ENCODE results near the gene TAF3.
A peak's percentile ranks its signal among the peaks of the same experiment; 100 is the strongest.

The TAF3 gene

GRCh38 chr10:7787150-7787856 is 31.0 kb upstream of the TAF3 start:
- Histone ChIP-seq H3K4ac (ENCODE audit: low read depth, low read length) (peak overlapping the region; percentile 22), H3K18ac (ENCODE audit: low read length) (peak overlapping the region; percentile 16), H3K56ac (ENCODE audit: low read length) (peak overlapping the region; percentile 87), H4K5ac (ENCODE audit: low read length) (no peak overlapping the region), H3K27me3 (ENCODE audit: insufficient read depth, low read length, poor library complexity) (no peaks in the 10 kb centered on the region), H2BK15ac (replicated peaks; ENCODE audit: low read depth) (no peak overlapping the region), H3K4me1 (ENCODE audit: control insufficient read depth, low read depth, low read length) (no peaks in the 10 kb centered on the region), H3K4me2 (ENCODE audit: low read length) (peak overlapping the region; percentile 63), H3K79me1 (ENCODE audit: low read length) (peaks cover 21% of the 10 kb centered on the region), H2BK120ac (ENCODE audit: low read depth, low read length) (no peak overlapping the region), H2AK5ac (ENCODE audit: low read length) (no peak overlapping the region), H4K8ac (ENCODE audit: low read depth, low read length) (peak overlapping the region; percentile 58), H3K4me3 (ENCODE audit: low read length) (peak overlapping the region; percentile 65), H3K27ac (ENCODE audit: low read depth, low read length) (no peak overlapping the region), H3K79me2 (ENCODE audit: control insufficient read depth, insufficient read depth, low read length) (peaks cover 66% of the 10 kb centered on the region), H3K36me3 (ENCODE audit: control insufficient read depth, insufficient read depth, low read length) (no peaks in the 10 kb centered on the region), H3K23ac (ENCODE audit: low read length) (no peak overlapping the region), H3K9ac (ENCODE audit: low read length) (peak overlapping the region; percentile 81), H2BK5ac (ENCODE audit: low read length) (no peak overlapping the region)
- DNase-seq = peak; percentile 20
- WGBS (ENCODE audit: extremely low coverage, insufficient coverage, low lambda C conversion rate) = no CpG with 5 or more reads among the region's 26 CpGs

GRCh38 chr10:7787857-7788638 is 30.3 kb upstream of the TAF3 start, which contains the start of the genes ATP5F1C and KIN:
TSS of gene ATP5F1C (plus strand) at chr10:7788177. CDS start at chr10:7788208, 31 bp downstream.
TSS of gene KIN (minus strand) at chr10:7787993. CDS start at chr10:7787933, 60 bp downstream.
- H3K27ac ChIP-seq (ENCODE audit: low read depth, low read length) = no peak within 1 kb of the TSS
- WGBS (ENCODE audit: extremely low coverage, insufficient coverage, low lambda C conversion rate) = no CpG with 5 or more reads among the region's 59 CpGs

GRCh38 chr10:7788639-7789286 is 29.5 kb upstream of the TAF3 start:
- Histone ChIP-seq H2BK5ac (ENCODE audit: low read length) (no peak overlapping the region), H3K18ac (ENCODE audit: low read length) (no peak overlapping the region), H3K79me2 (ENCODE audit: control insufficient read depth, insufficient read depth, low read length) (peaks cover 71% of the 10 kb centered on the region), H3K27ac (ENCODE audit: low read depth, low read length) (no peak overlapping the region), H3K4me1 (ENCODE audit: control insufficient read depth, low read depth, low read length) (no peaks in the 10 kb centered on the region), H2BK120ac (ENCODE audit: low read depth, low read length) (no peak overlapping the region), H2BK15ac (replicated peaks; ENCODE audit: low read depth) (no peak overlapping the region), H3K79me1 (ENCODE audit: low read length) (peaks cover 27% of the 10 kb centered on the region), H2AK5ac (ENCODE audit: low read length) (no peak overlapping the region), H3K4ac (ENCODE audit: low read depth, low read length) (no peak overlapping the region), H3K56ac (ENCODE audit: low read length) (peak overlapping the region; percentile 99), H4K5ac (ENCODE audit: low read length) (no peak overlapping the region), H3K27me3 (ENCODE audit: insufficient read depth, low read length, poor library complexity) (no peaks in the 10 kb centered on the region), H3K23ac (ENCODE audit: low read length) (no peak overlapping the region), H3K4me2 (ENCODE audit: low read length) (peak overlapping the region; percentile 96), H4K8ac (ENCODE audit: low read depth, low read length) (no peak overlapping the region), H3K9ac (ENCODE audit: low read length) (peak overlapping the region; percentile 94), H3K4me3 (ENCODE audit: low read length) (peak overlapping the region; percentile 64), H3K36me3 (ENCODE audit: control insufficient read depth, insufficient read depth, low read length) (no peaks in the 10 kb centered on the region)
- no CpG with 5 or more reads among the region's 25 CpGs for WGBS (ENCODE audit: extremely low coverage, insufficient coverage, low lambda C conversion rate)
- no peak for DNase-seq

More at GRCh38 chr10:7787857-7788638, 30.3 kb upstream of the TAF3 start, which contains the start of the genes ATP5F1C and KIN:
- H3K4me2 ChIP-seq (ENCODE audit: low read length) = peak within 1 kb of the TSS; percentile 96
- H2AK5ac ChIP-seq (ENCODE audit: low read length) = no peak within 1 kb of the TSS
- H3K9ac ChIP-seq (ENCODE audit: low read length) = peak within 1 kb of the TSS; percentile 94
- H2BK5ac ChIP-seq (ENCODE audit: low read length) = no peak within 1 kb of the TSS
- no peak within 1 kb of the TSS for H2BK15ac ChIP-seq (replicated peaks; ENCODE audit: low read depth)
- peak; percentile 98 for DNase-seq
- H4K5ac ChIP-seq (ENCODE audit: low read length) = no peak within 1 kb of the TSS
- H3K36me3 ChIP-seq (ENCODE audit: control insufficient read depth, insufficient read depth, low read length) = no peaks in the 10 kb centered on the region
- peaks cover 71% of the 10 kb centered on the region for H3K79me2 ChIP-seq (ENCODE audit: control insufficient read depth, insufficient read depth, low read length)
- H3K56ac ChIP-seq (ENCODE audit: low read length) = peak within 1 kb of the TSS; percentile 99
- H3K79me1 ChIP-seq (ENCODE audit: low read length) = peaks cover 27% of the 10 kb centered on the region
- H3K27me3 ChIP-seq (ENCODE audit: insufficient read depth, low read length, poor library complexity) = no peaks in the 10 kb centered on the region
- H3K23ac ChIP-seq (ENCODE audit: low read length) = peak within 1 kb of the TSS; percentile 29
- H3K4me1 ChIP-seq (ENCODE audit: control insufficient read depth, low read depth, low read length) = no peaks in the 10 kb centered on the region
- H3K4me3 ChIP-seq (ENCODE audit: low read length) = peak within 1 kb of the TSS; percentile 65
- H2BK120ac ChIP-seq (ENCODE audit: low read depth, low read length) = no peak within 1 kb of the TSS
- H3K4ac ChIP-seq (ENCODE audit: low read depth, low read length) = peak within 1 kb of the TSS; percentile 22
- peak within 1 kb of the TSS; percentile 58 for H4K8ac ChIP-seq (ENCODE audit: low read depth, low read length)
- H3K18ac ChIP-seq (ENCODE audit: low read length) = peak within 1 kb of the TSS; percentile 16

- H3K27ac ChIP-seq (ENCODE audit: low read depth, low read length) = no peak overlapping the region
- H4K8ac ChIP-seq (ENCODE audit: low read depth, low read length) = no peak overlapping the region
- no peak overlapping the region for H2AK5ac ChIP-seq (ENCODE audit: low read length)
- H3K4me2 ChIP-seq (ENCODE audit: low read length) = peak overlapping the region; percentile 18
- H4K5ac ChIP-seq (ENCODE audit: low read length) = no peak overlapping the region
- H3K18ac ChIP-seq (ENCODE audit: low read length) = no peak overlapping the region
- no peaks in the 10 kb centered on the region for H3K36me3 ChIP-seq (ENCODE audit: control insufficient read depth, insufficient read depth, low read length)
- no peak overlapping the region for H2BK15ac ChIP-seq (replicated peaks; ENCODE audit: low read depth)
- peaks cover 71% of the 10 kb centered on the region for H3K79me2 ChIP-seq (ENCODE audit: control insufficient read depth, insufficient read depth, low read length)
- peak; percentile 11 for DNase-seq
- H3K4me3 ChIP-seq (ENCODE audit: low read length) = no peak overlapping the region
- WGBS (ENCODE audit: extremely low coverage, insufficient coverage, low lambda C conversion rate) = no CpG with 5 or more reads among the region's 3 CpGs
- H2BK5ac ChIP-seq (ENCODE audit: low read length) = no peak overlapping the region
- no peak overlapping the region for H3K23ac ChIP-seq (ENCODE audit: low read length)
- peak overlapping the region; percentile 19 for H3K9ac ChIP-seq (ENCODE audit: low read length)
- H3K56ac ChIP-seq (ENCODE audit: low read length) = peak overlapping the region; percentile 37
- H3K4ac ChIP-seq (ENCODE audit: low read depth, low read length) = no peak overlapping the region
- H3K4me1 ChIP-seq (ENCODE audit: control insufficient read depth, low read depth, low read length) = no peaks in the 10 kb centered on the region
- H3K27me3 ChIP-seq (ENCODE audit: insufficient read depth, low read length, poor library complexity) = no peaks in the 10 kb centered on the region
- peaks cover 27% of the 10 kb centered on the region for H3K79me1 ChIP-seq (ENCODE audit: low read length)
- H2BK120ac ChIP-seq (ENCODE audit: low read depth, low read length) = no peak overlapping the region
Observed at GRCh38 chr10:7789390-7789789, 28.9 kb upstream of the TAF3 start.

- peaks cover 54% of the 10 kb centered on the region for H3K79me2 ChIP-seq (ENCODE audit: control insufficient read depth, insufficient read depth, low read length)
- H3K4ac ChIP-seq (ENCODE audit: low read depth, low read length) = no peak overlapping the region
- H3K18ac ChIP-seq (ENCODE audit: low read length) = no peak overlapping the region
- no peaks in the 10 kb centered on the region for H3K4me1 ChIP-seq (ENCODE audit: control insufficient read depth, low read depth, low read length)
- no CpG with 5 or more reads among the region's 1 CpG for WGBS (ENCODE audit: extremely low coverage, insufficient coverage, low lambda C conversion rate)
- no peak overlapping the region for H3K9ac ChIP-seq (ENCODE audit: low read length)
- no peak overlapping the region for H3K56ac ChIP-seq (ENCODE audit: low read length)
- H2AK5ac ChIP-seq (ENCODE audit: low read length) = no peak overlapping the region
- DNase-seq = no peak
- H3K27ac ChIP-seq (ENCODE audit: low read depth, low read length) = no peak overlapping the region
- no peak overlapping the region for H3K4me2 ChIP-seq (ENCODE audit: low read length)
- peaks cover 27% of the 10 kb centered on the region for H3K79me1 ChIP-seq (ENCODE audit: low read length)
- H2BK5ac ChIP-seq (ENCODE audit: low read length) = no peak overlapping the region
- H4K5ac ChIP-seq (ENCODE audit: low read length) = no peak overlapping the region
- no peak overlapping the region for H3K23ac ChIP-seq (ENCODE audit: low read length)
- H2BK120ac ChIP-seq (ENCODE audit: low read depth, low read length) = no peak overlapping the region
- H4K8ac ChIP-seq (ENCODE audit: low read depth, low read length) = no peak overlapping the region
- H3K36me3 ChIP-seq (ENCODE audit: control insufficient read depth, insufficient read depth, low read length) = peaks cover 5% of the 10 kb centered on the region
- H3K4me3 ChIP-seq (ENCODE audit: low read length) = no peak overlapping the region
- H2BK15ac ChIP-seq (replicated peaks; ENCODE audit: low read depth) = no peak overlapping the region
- H3K27me3 ChIP-seq (ENCODE audit: insufficient read depth, low read length, poor library complexity) = no peaks in the 10 kb centered on the region
Observed at GRCh38 chr10:7792541-7792940, 25.8 kb upstream of the TAF3 start.
